A549 (cell line): ENCODE results near the gene PARD3B. TPM values are rescaled to one million over a fixed set of nuclear protein-coding genes. Genes with fewer than 3 reads are reported as not detected.

Experiments used
- ATAC-seq, 2 experiments: fragments of 200-7000 bp in 1 of 2; fragments of >200 bp in 1 of 2; cut with Nextera tagmentation in 1 of 2; cut with Tn5 transposase in 1 of 2; 3 replicates each; pipeline versions ENCODE4 v1.8.0 to v1.9.1; 2018 to 2020; ENCODE audit warnings: mild to moderate bottlenecking in 1 of 2, moderate library complexity in 1 of 2
- CTCF ChIA-PET: fragments of 300-600 bp; sonication (Branson Sonifier 250); formaldehyde crosslinking; extraction: SDS; loops from one replicate; lab custom pipeline; 2021; ENCODE audit warnings: antibody characterized with exemption, inconsistent platforms; lab: Yijun Ruan, JAX
- POLR2A ChIA-PET: fragments of 350-600 bp; formaldehyde crosslinking; extraction: SDS; loops from one replicate; lab custom pipeline; 2021; ENCODE audit warnings: antibody characterized with exemption, inconsistent platforms; lab: Yijun Ruan, JAX
- DNase-seq, 2 experiments: peaks; one replicate each; pipeline versions ENCODE4 v3.0.0 to v3.0.0-alpha.2; 2011 to 2016; ENCODE audit warnings: low read depth in 1 of 2, low spot score in 1 of 2
- FAIRE-seq: peaks from 2 replicates; lab custom pipeline; 2011; peaks lifted over from hg19 to GRCh38; lab: Jason Lieb, UNC
- H3K27ac ChIP-seq, 2 experiments: fragments of >200 bp; sonication (Bioruptor Twin); formaldehyde crosslinking; 3 replicates each; pipeline ENCODE4 v1.5.1; 2016 to 2017
- H3K4me1 ChIP-seq: fragments of >200 bp; sonication (Bioruptor Twin); formaldehyde crosslinking; 3 replicates; pipeline ENCODE4 v1.6.1; 2016
- H3K4me2 ChIP-seq: fragments of >200 bp; sonication (Bioruptor Twin); formaldehyde crosslinking; 3 replicates; pipeline ENCODE4 v1.6.1; 2016
- H3K4me3 ChIP-seq: fragments of >200 bp; sonication (Bioruptor Twin); formaldehyde crosslinking; 3 replicates; pipeline ENCODE4 v1.5.1; 2016
- H3K9me3 ChIP-seq: fragments of >200 bp; sonication (Bioruptor Twin); formaldehyde crosslinking; 3 replicates; pipeline ENCODE4 v1.6.1; 2016
- BHLHE40 ChIP-seq: IDR thresholded peaks from 2 replicates; pipeline ENCODE4 v1.6.1; 2012; ENCODE audit warnings: low read depth, low read length, inconsistent platforms
- CHD4 ChIP-seq: fragments of 200-600 bp; sonication (generic); IDR thresholded peaks from 2 replicates; pipeline ENCODE4 v1.6.1; 2016; ENCODE audit warnings: antibody characterized with exemption, mild to moderate bottlenecking, borderline replicate concordance
- EHMT2 ChIP-seq: fragments of 200-600 bp; sonication (generic); IDR thresholded peaks from 2 replicates; pipeline ENCODE4 v1.6.1; 2016; ENCODE audit warnings: antibody characterized with exemption, low read depth, mild to moderate bottlenecking, moderate library complexity
- ESRRA ChIP-seq: fragments of 150-350 bp; IDR thresholded peaks from 2 replicates; pipeline ENCODE4 v1.6.1; 2014; ENCODE audit warnings: mild to moderate bottlenecking, low read length, borderline replicate concordance
- FOSL2 ChIP-seq, 2 experiments: fragments of 450-650 bp in 1 of 2; fragments of >200 bp in 1 of 2; sonication (Bioruptor Twin) in 1 of 2; formaldehyde crosslinking; IDR thresholded peaks; 2 replicates each; pipeline versions ENCODE4 v1.5.0 to v1.6.1; 2016 to 2020; ENCODE audit warnings: mild to moderate bottlenecking in 1 of 2, moderate library complexity in 1 of 2
- FOXS1 ChIP-seq: fragments of 250-450 bp; sonication (Bioruptor Pico); IDR thresholded peaks from 2 replicates; pipeline ENCODE4 v1.5.0; 2020; ENCODE audit warnings: mild to moderate bottlenecking, moderate library complexity
- HOXB5 ChIP-seq: fragments of 250-450 bp; sonication (Bioruptor Pico); IDR thresholded peaks from 2 replicates; pipeline ENCODE4 v1.5.0; 2020; ENCODE audit warnings: mild to moderate bottlenecking, moderate library complexity
- JUN ChIP-seq, 2 experiments: fragments of >200 bp; sonication (Bioruptor Twin); formaldehyde crosslinking; IDR thresholded peaks; 2 replicates in 1 of 2; 3 replicates in 1 of 2; pipeline ENCODE4 v1.6.1; 2016 to 2017
- KDM1A ChIP-seq: fragments of 200-600 bp; sonication (generic); IDR thresholded peaks from 2 replicates; pipeline ENCODE4 v1.6.1; 2016; ENCODE audit warnings: low read depth, mild to moderate bottlenecking
- NFE2L2 ChIP-seq: fragments of 150-350 bp; conservative IDR thresholded peaks from 2 replicates; pipeline ENCODE4 v1.6.1; 2014; ENCODE audit warnings: low read length
- POLR2A ChIP-seq: IDR thresholded peaks from 2 replicates; pipeline ENCODE4 v1.6.1; 2012; ENCODE audit warnings: mild to moderate bottlenecking, low read length
- RAD21 ChIP-seq, 2 experiments: fragments of >200 bp in 1 of 2; sonication (Bioruptor Twin) in 1 of 2; formaldehyde crosslinking in 1 of 2; IDR thresholded peaks in 1 of 2; conservative IDR thresholded peaks in 1 of 2; 2 replicates in 1 of 2; 3 replicates in 1 of 2; pipeline ENCODE4 v1.6.1; 2012 to 2018; ENCODE audit warnings: inconsistent platforms in 1 of 2
- RCOR1 ChIP-seq: fragments of 150-350 bp; IDR thresholded peaks from 2 replicates; pipeline ENCODE4 v1.6.1; 2014; ENCODE audit warnings: antibody characterized with exemption, low read length, low read depth
- ZFP36 ChIP-seq: fragments of 450-650 bp; IDR thresholded peaks from 2 replicates; pipeline ENCODE4 v1.6.1; 2014; ENCODE audit warnings: borderline replicate concordance; ENCODE audit not compliant: partially characterized antibody
- ZSCAN20 ChIP-seq: fragments of 250-450 bp; sonication (Bioruptor Pico); IDR thresholded peaks from 2 replicates; pipeline ENCODE4 v1.8.0; 2022; ENCODE audit warnings: mild to moderate bottlenecking, moderate library complexity
- whole genome bisulfite sequencing: methylation state at CpG from one replicate; pipeline ENCODE4 v1.1.6; 2017; ENCODE audit errors: missing lambda C conversion rate; 5-methylcytosine and 5-hydroxymethylcytosine counted together
- polyA plus RNA-seq, 4 experiments: library from polyadenylated mRNA; depleted of rRNA in 3 of 4; stranded (reverse); fragments of >200 nt; fragmentation: RNase III in 1 of 4; extraction: RNeasy Plus Mini Kit Qiagen cat#74134 plus additional on column Dnase treatment in 1 of 4; gene quantifications; 2 replicates in 3 of 4; 3 replicates in 1 of 4; pipeline ENCODE4 v1.2.3, GENCODE V29; 2011 to 2017
- TF ChIP-seq, protein P1 (sequence below): fragments of 200-600 bp; sonication (generic); IDR thresholded peaks from 2 replicates; pipeline ENCODE4 v1.6.1; 2016; ENCODE audit warnings: antibody characterized with exemption, mild to moderate bottlenecking, moderate library complexity
- TF ChIP-seq, protein P2 (sequence below): fragments of >200 bp; sonication (Bioruptor Twin); formaldehyde crosslinking; IDR thresholded peaks from 3 replicates; pipeline ENCODE4 v1.6.1; 2016
- TF ChIP-seq, protein P3 (sequence below): IDR thresholded peaks from 2 replicates; pipeline ENCODE4 v1.6.1; 2012

The PARD3B gene
- polyA plus RNA-seq, 2 of the 4 experiments (the other 2 are of a cell fraction) = 1.2 to 2.4 TPM

- Histone ChIP-seq H3K4me2 (no peak overlapping the region), H3K4me3 (no peak overlapping the region), H3K27ac (no peak overlapping the region), H3K9me3 (no peaks in the 10 kb centered on the region), H3K4me1 (peaks cover 7% of the 10 kb centered on the region; the same call in 1 of the 3 replicates)
- CTCF ChIA-PET = no interaction called here
- FAIRE-seq (no peak), DNase-seq (no peak), ATAC-seq (no peak)
- TF ChIP-seq NFE2L2 (no peak), ZSCAN20 (CRISPR knock-in tag) (no peak), BHLHE40 (no peak), POLR2A (no peak), FOXS1 (CRISPR knock-in tag) (no peak), HOXB5 (CRISPR knock-in tag) (no peak), FOSL2 (IDR thresholded peaks at IDR 0.05) (no peak), FOSL2 (CRISPR knock-in tag; IDR thresholded peaks at IDR 0.05) (no peak), ZFP36 (no peak), RCOR1 (no peak), EHMT2 (no peak), CHD4 (no peak)
- TF ChIP-seq, protein P1, sequence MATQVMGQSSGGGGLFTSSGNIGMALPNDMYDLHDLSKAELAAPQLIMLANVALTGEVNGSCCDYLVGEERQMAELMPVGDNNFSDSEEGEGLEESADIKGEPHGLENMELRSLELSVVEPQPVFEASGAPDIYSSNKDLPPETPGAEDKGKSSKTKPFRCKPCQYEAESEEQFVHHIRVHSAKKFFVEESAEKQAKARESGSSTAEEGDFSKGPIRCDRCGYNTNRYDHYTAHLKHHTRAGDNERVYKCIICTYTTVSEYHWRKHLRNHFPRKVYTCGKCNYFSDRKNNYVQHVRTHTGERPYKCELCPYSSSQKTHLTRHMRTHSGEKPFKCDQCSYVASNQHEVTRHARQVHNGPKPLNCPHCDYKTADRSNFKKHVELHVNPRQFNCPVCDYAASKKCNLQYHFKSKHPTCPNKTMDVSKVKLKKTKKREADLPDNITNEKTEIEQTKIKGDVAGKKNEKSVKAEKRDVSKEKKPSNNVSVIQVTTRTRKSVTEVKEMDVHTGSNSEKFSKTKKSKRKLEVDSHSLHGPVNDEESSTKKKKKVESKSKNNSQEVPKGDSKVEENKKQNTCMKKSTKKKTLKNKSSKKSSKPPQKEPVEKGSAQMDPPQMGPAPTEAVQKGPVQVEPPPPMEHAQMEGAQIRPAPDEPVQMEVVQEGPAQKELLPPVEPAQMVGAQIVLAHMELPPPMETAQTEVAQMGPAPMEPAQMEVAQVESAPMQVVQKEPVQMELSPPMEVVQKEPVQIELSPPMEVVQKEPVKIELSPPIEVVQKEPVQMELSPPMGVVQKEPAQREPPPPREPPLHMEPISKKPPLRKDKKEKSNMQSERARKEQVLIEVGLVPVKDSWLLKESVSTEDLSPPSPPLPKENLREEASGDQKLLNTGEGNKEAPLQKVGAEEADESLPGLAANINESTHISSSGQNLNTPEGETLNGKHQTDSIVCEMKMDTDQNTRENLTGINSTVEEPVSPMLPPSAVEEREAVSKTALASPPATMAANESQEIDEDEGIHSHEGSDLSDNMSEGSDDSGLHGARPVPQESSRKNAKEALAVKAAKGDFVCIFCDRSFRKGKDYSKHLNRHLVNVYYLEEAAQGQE = no peak
- TF ChIP-seq, protein P2, sequence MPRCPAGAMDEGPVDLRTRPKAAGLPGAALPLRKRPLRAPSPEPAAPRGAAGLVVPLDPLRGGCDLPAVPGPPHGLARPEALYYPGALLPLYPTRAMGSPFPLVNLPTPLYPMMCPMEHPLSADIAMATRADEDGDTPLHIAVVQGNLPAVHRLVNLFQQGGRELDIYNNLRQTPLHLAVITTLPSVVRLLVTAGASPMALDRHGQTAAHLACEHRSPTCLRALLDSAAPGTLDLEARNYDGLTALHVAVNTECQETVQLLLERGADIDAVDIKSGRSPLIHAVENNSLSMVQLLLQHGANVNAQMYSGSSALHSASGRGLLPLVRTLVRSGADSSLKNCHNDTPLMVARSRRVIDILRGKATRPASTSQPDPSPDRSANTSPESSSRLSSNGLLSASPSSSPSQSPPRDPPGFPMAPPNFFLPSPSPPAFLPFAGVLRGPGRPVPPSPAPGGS = no peak
- TF ChIP-seq, protein P3, sequence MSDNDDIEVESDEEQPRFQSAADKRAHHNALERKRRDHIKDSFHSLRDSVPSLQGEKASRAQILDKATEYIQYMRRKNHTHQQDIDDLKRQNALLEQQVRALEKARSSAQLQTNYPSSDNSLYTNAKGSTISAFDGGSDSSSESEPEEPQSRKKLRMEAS = no peak
- WGBS = 67% methylated on average over 3 of the region's 3 CpGs
- POLR2A ChIA-PET = no interaction called here
These were observed 110.4 kb downstream of the PARD3B start for GRCh38 chr2:204655626-204656025.

GRCh38 chr2:204657024-204657423, 111.7 kb downstream of the PARD3B start:
- Histone ChIP-seq H3K27ac (no peak overlapping the region), H3K9me3 (no peaks in the 10 kb centered on the region), H3K4me2 (no peak overlapping the region), H3K4me3 (no peak overlapping the region), H3K4me1 (peaks cover 7% of the 10 kb centered on the region; the same call in 1 of the 3 replicates)
- ATAC-seq (no peak), DNase-seq (no peak), FAIRE-seq (no peak)
- ChIA-PET CTCF (interaction anchor here (1.1 kb wide), 1 partner anchor 10 kb away, joined by 3 read pairs; no protein-coding TSS in a partner anchor), POLR2A (no interaction called here)
- TF ChIP-seq JUN (IDR thresholded peaks at IDR 0.05) = no peak
- WGBS = 77% methylated on average over 1 of the region's 1 CpG

GRCh38 chr2:204662956-204663355, 117.7 kb downstream of the PARD3B start:
- no peak for DNase-seq
- WGBS = 89% methylated on average over 5 of the region's 5 CpGs
- peaks cover 33% of the 10 kb centered on the region for H3K4me1 ChIP-seq
- CTCF ChIA-PET = interaction anchor here (1.2 kb wide), 1 partner anchor 49 kb away, joined by 3 read pairs; no protein-coding TSS in a partner anchor
- POLR2A ChIA-PET = no interaction called here
- H3K9me3 ChIP-seq = no peaks in the 10 kb centered on the region
- no peak overlapping the region for H3K4me2 ChIP-seq
- no peak for FAIRE-seq
- H3K4me3 ChIP-seq = no peak overlapping the region
- TF ChIP-seq ZSCAN20 (CRISPR knock-in tag) = no peak
- no peak for TF ChIP-seq RCOR1
- TF ChIP-seq RAD21 (conservative IDR thresholded peaks at IDR 0.05 in 1 of 2, IDR thresholded peaks at IDR 0.05 in 1 of 2) = no peak
- no peak for TF ChIP-seq ESRRA
- no peak for TF ChIP-seq KDM1A
- TF ChIP-seq, all 56 proteins: peak for 0
- ATAC-seq = no peak
- no peak overlapping the region for H3K27ac ChIP-seq
